Brain microvascular endothelial cell (primary cell): ENCODE measurements around the gene WWOX.

Experiments
- DNase-seq: peaks from one replicate; pipeline ENCODE4 v3.0.0-alpha.2; 2020
- H3K27ac ChIP-seq: fragments of 250-450 bp; sonication (Bioruptor Pico); 2 replicates; pipeline ENCODE4 v1.5.1; 2020; ENCODE audit warnings: mild to moderate bottlenecking, moderate library complexity
- H3K27me3 ChIP-seq: fragments of 250-450 bp; sonication (Bioruptor Pico); replicated peaks from 2 replicates; pipeline ENCODE4 v1.5.1; 2020; ENCODE audit warnings: mild to moderate bottlenecking
- H3K36me3 ChIP-seq: fragments of 250-450 bp; sonication (Bioruptor Pico); replicated peaks from 2 replicates; pipeline ENCODE4 v1.5.1; 2020; ENCODE audit warnings: mild to moderate bottlenecking
- H3K4me3 ChIP-seq: 2 replicates; pipeline ENCODE4 v1.5.1; 2011; ENCODE audit warnings: low read depth, mild to moderate bottlenecking, control low read depth, low read length, moderate library complexity
- CTCF ChIP-seq: IDR thresholded peaks from 2 replicates; pipeline ENCODE4 v1.5.1; 2011; ENCODE audit warnings: low read depth, mild to moderate bottlenecking, moderate library complexity, low read length, control low read depth, inconsistent platforms; ENCODE audit errors: missing control alignments
- in situ Hi-C: cut with HindIII; loops from 2 replicates; pipeline ENCODE4 v1.10.0; 2017; ENCODE audit warnings: low sequenced_read_pairs, low pct_ligation_motif_present

The WWOX gene

GRCh38 chr16:78292844-78293380 lies 193.5 kb downstream of the WWOX start:
- in situ Hi-C loops: no loop called here
- TF ChIP-seq CTCF: no peak

GRCh38 chr16:78294538-78295225 lies 195.2 kb downstream of the WWOX start:
- Histone ChIP-seq H3K36me3 (no peaks in the 10 kb centered on the region), H3K27me3 (no peaks in the 10 kb centered on the region), H3K27ac (no peak overlapping the region), H3K4me3 (no peak overlapping the region)
- no peak for DNase-seq
- in situ Hi-C loops: no loop called here
- no peak for TF ChIP-seq CTCF

More at GRCh38 chr16:78292844-78293380, 193.5 kb downstream of the WWOX start:
- H3K36me3 ChIP-seq: no peaks in the 10 kb centered on the region
- DNase-seq: no peak
- H3K4me3 ChIP-seq: no peak overlapping the region
- H3K27ac ChIP-seq: no peak overlapping the region
- no peaks in the 10 kb centered on the region for H3K27me3 ChIP-seq

- Histone ChIP-seq H3K27ac (no peak overlapping the region), H3K27me3 (no peaks in the 10 kb centered on the region), H3K4me3 (no peak overlapping the region), H3K36me3 (no peaks in the 10 kb centered on the region)
- DNase-seq: no peak
- in situ Hi-C loops: no loop called here
- TF ChIP-seq CTCF: no peak
These were observed 197.7 kb downstream of the WWOX start for GRCh38 chr16:78297066-78297666.

- no peaks in the 10 kb centered on the region for H3K27me3 ChIP-seq
- H3K36me3 ChIP-seq: no peaks in the 10 kb centered on the region
- H3K4me3 ChIP-seq: no peak overlapping the region
- no peak overlapping the region for H3K27ac ChIP-seq
- DNase-seq: no peak
- no peak for TF ChIP-seq CTCF
- in situ Hi-C loops: no loop called here
These were observed 199.5 kb downstream of the WWOX start for GRCh38 chr16:78298986-78299385.

GRCh38 chr16:78300469-78300868 lies 201.0 kb downstream of the WWOX start:
- TF ChIP-seq CTCF: no peak

More at GRCh38 chr16:78300469-78300868, 201.0 kb downstream of the WWOX start:
- no peak for DNase-seq
- Histone ChIP-seq H3K36me3 (no peaks in the 10 kb centered on the region), H3K27me3 (no peaks in the 10 kb centered on the region), H3K4me3 (no peak overlapping the region), H3K27ac (no peak overlapping the region)
- in situ Hi-C loops: no loop called here
